Activated naive CD4-positive, alpha-beta T cell treated with anti-CD3 and anti-CD28 coated beads for 36 hours (primary cell): ENCODE data around the gene BAIAP2L2. TPM values are rescaled to one million over a fixed set of nuclear protein-coding genes. Genes with fewer than 3 reads are reported as not detected.
"Not testable (repeated sequence)": the region's sequence is repeated elsewhere in the genome, so short reads cannot be mapped to it uniquely, and the experiment has no call there.

ENCODE experiments used
- CTCF ChIA-PET: fragments of 350-600 bp; sonication (Branson Sonifier 250); formaldehyde crosslinking; loops from one replicate; lab custom pipeline; 2021; ENCODE audit warnings: antibody characterized with exemption; lab: Charles Lee
- DNase-seq: peaks from one replicate; pipeline ENCODE4 v3.0.0-alpha.2; 2020
- H3K27ac Mint-ChIP-seq: one replicate; pipeline ENCODE4 v1.8.0; 2021; ENCODE audit warnings: mild to moderate bottlenecking, mixed read lengths
- H3K27me3 Mint-ChIP-seq: one replicate; pipeline ENCODE4 v1.8.0; 2021; ENCODE audit warnings: low read depth, mixed read lengths
- H3K36me3 Mint-ChIP-seq: one replicate; pipeline ENCODE4 v1.8.0; 2021; ENCODE audit warnings: low read depth, mixed read lengths
- H3K4me1 Mint-ChIP-seq: one replicate; pipeline ENCODE4 v1.8.0; 2021; ENCODE audit warnings: low read depth, mixed read lengths
- H3K4me3 Mint-ChIP-seq: one replicate; pipeline ENCODE4 v1.8.0; 2021; ENCODE audit warnings: mild to moderate bottlenecking, moderate library complexity, mixed read lengths
- H3K9me3 Mint-ChIP-seq: one replicate; pipeline ENCODE4 v1.8.0; 2021; ENCODE audit warnings: mixed read lengths
- intact Hi-C: fragments of 100-400 bp; cut with micrococcal nuclease; formaldehyde crosslinking; loops from one replicate; pipeline ENCODE4 v1.15.1; 2023
- total RNA-seq, 2 experiments: library from RNA; stranded (reverse); gene quantifications; one replicate each; pipeline ENCODE4 v1.2.3, GENCODE V29; 2021

BAIAP2L2 gene
- 1 to 10 TPM; 1.2 to 1.6 TPM for total RNA-seq

- Mint-ChIP-seq H3K9me3 (no peaks in the 10 kb centered on the region), H3K27ac (no peak within 1 kb of the TSS), H3K36me3 (no peaks in the 10 kb centered on the region), H3K4me1 (no peaks in the 10 kb centered on the region), H3K4me3 (no peak within 1 kb of the TSS), H3K27me3 (no peaks in the 10 kb centered on the region)
- CTCF ChIA-PET: no interaction called here
- no peak for DNase-seq
- intact Hi-C loops: no loop called here
Observed at GRCh38 chr22:38110008-38110862, at the start of gene BAIAP2L2. Gene BAIAP2L2, minus strand, starts transcription at chr22:38110684. Its CDS starts 159 bp downstream, at chr22:38110525.

GRCh38 chr22:38155703-38156102 is 45.2 kb upstream of the BAIAP2L2 start:
- DNase-seq: no peak
- Mint-ChIP-seq H3K36me3 (peaks cover 2% of the 10 kb centered on the region), H3K9me3 (no peaks in the 10 kb centered on the region), H3K4me1 (peaks cover 1% of the 10 kb centered on the region), H3K4me3 (no peak overlapping the region), H3K27ac (no peak overlapping the region), H3K27me3 (no peaks in the 10 kb centered on the region)
- CTCF ChIA-PET: no interaction called here
- intact Hi-C loops: no loop called here

- H3K27me3 Mint-ChIP-seq, intact Hi-C loops, H3K36me3 Mint-ChIP-seq, DNase-seq, CTCF ChIA-PET, H3K4me1 Mint-ChIP-seq, H3K9me3 Mint-ChIP-seq, H3K4me3 Mint-ChIP-seq, H3K27ac Mint-ChIP-seq: not testable (repeated sequence)
Observed at GRCh38 chr22:38154563-38154915, 44.1 kb upstream of the BAIAP2L2 start.

- no peak overlapping the region for H3K27ac Mint-ChIP-seq
- H3K9me3 Mint-ChIP-seq: no peaks in the 10 kb centered on the region
- no peaks in the 10 kb centered on the region for H3K27me3 Mint-ChIP-seq
- intact Hi-C loops: no loop called here
- DNase-seq: no peak
- H3K4me1 Mint-ChIP-seq: peaks cover 1% of the 10 kb centered on the region
- CTCF ChIA-PET: no interaction called here
- H3K36me3 Mint-ChIP-seq: no peaks in the 10 kb centered on the region
- no peak overlapping the region for H3K4me3 Mint-ChIP-seq
Observed at GRCh38 chr22:38153821-38154562, 43.5 kb upstream of the BAIAP2L2 start.

- Mint-ChIP-seq H3K4me1 (peaks cover 14% of the 10 kb centered on the region), H3K4me3 (no peak overlapping the region), H3K9me3 (no peaks in the 10 kb centered on the region), H3K27me3 (no peaks in the 10 kb centered on the region), H3K36me3 (no peaks in the 10 kb centered on the region), H3K27ac (no peak overlapping the region)
- CTCF ChIA-PET: interaction anchor here (1.1 kb wide), 1 partner anchor 78 kb away, joined by 3 read pairs; no protein-coding TSS in a partner anchor
- intact Hi-C loops: no loop called here
- DNase-seq: no peak
Observed at GRCh38 chr22:38151126-38151500, 40.6 kb upstream of the BAIAP2L2 start.

- CTCF ChIA-PET: no interaction called here
- Mint-ChIP-seq H3K36me3 (peaks cover 4% of the 10 kb centered on the region), H3K4me3 (no peak overlapping the region), H3K9me3 (no peaks in the 10 kb centered on the region), H3K4me1 (peaks cover 16% of the 10 kb centered on the region), H3K27ac (peak overlapping the region; percentile 19), H3K27me3 (no peaks in the 10 kb centered on the region)
- no peak for DNase-seq
- intact Hi-C loops: no loop called here
Observed at GRCh38 chr22:38148245-38148644, 37.8 kb upstream of the BAIAP2L2 start.

- H3K4me3 Mint-ChIP-seq, intact Hi-C loops, H3K9me3 Mint-ChIP-seq, H3K36me3 Mint-ChIP-seq, H3K27ac Mint-ChIP-seq, DNase-seq, H3K27me3 Mint-ChIP-seq: not testable (repeated sequence)
- H3K4me1 Mint-ChIP-seq: peaks cover 16% of the 10 kb centered on the region
- CTCF ChIA-PET: interaction anchor here (0.9 kb wide), 1 partner anchor 94 kb away, joined by 3 read pairs; no protein-coding TSS in a partner anchor
Observed at GRCh38 chr22:38146166-38146565, 35.7 kb upstream of the BAIAP2L2 start.

GRCh38 chr22:38144025-38144405 is 33.5 kb upstream of the BAIAP2L2 start:
- DNase-seq: no peak
- Mint-ChIP-seq H3K27ac (no peak overlapping the region), H3K4me3 (no peak overlapping the region), H3K27me3 (no peaks in the 10 kb centered on the region), H3K4me1 (peaks cover 16% of the 10 kb centered on the region), H3K9me3 (no peaks in the 10 kb centered on the region), H3K36me3 (peaks cover 9% of the 10 kb centered on the region)
- CTCF ChIA-PET: interaction anchor here (1.3 kb wide), 1 partner anchor 30 kb away, joined by 4 read pairs; no protein-coding TSS in a partner anchor
- intact Hi-C loops: no loop called here

GRCh38 chr22:38142606-38143005 is 32.1 kb upstream of the BAIAP2L2 start:
- peaks cover 11% of the 10 kb centered on the region for H3K36me3 Mint-ChIP-seq
- H3K27me3 Mint-ChIP-seq: no peaks in the 10 kb centered on the region
- intact Hi-C loops: no loop called here
- H3K27ac Mint-ChIP-seq: no peak overlapping the region
- no peak for DNase-seq
- CTCF ChIA-PET: no interaction called here
- H3K4me3 Mint-ChIP-seq: no peak overlapping the region
- H3K4me1 Mint-ChIP-seq: peaks cover 7% of the 10 kb centered on the region
- H3K9me3 Mint-ChIP-seq: no peaks in the 10 kb centered on the region

GRCh38 chr22:38141217-38141973 is 30.9 kb upstream of the BAIAP2L2 start:
- no peak for DNase-seq
- no peaks in the 10 kb centered on the region for H3K9me3 Mint-ChIP-seq
- CTCF ChIA-PET: interaction anchor here (0.6 to 1.6 kb wide), 2 partner anchors 19 to 27 kb away, joined by 3 to 4 read pairs; no protein-coding TSS in a partner anchor
- peaks cover 11% of the 10 kb centered on the region for H3K36me3 Mint-ChIP-seq
- no peak overlapping the region for H3K4me3 Mint-ChIP-seq
- H3K4me1 Mint-ChIP-seq: peaks cover 3% of the 10 kb centered on the region
- H3K27me3 Mint-ChIP-seq: no peaks in the 10 kb centered on the region
- H3K27ac Mint-ChIP-seq: no peak overlapping the region
- intact Hi-C loops: no loop called here

- no peaks in the 10 kb centered on the region for H3K9me3 Mint-ChIP-seq
- CTCF ChIA-PET: interaction anchor here (1.6 kb wide), 1 partner anchor 25 kb away, joined by 3 read pairs; no protein-coding TSS in a partner anchor
- H3K36me3 Mint-ChIP-seq: peaks cover 18% of the 10 kb centered on the region
- peaks cover 3% of the 10 kb centered on the region for H3K4me1 Mint-ChIP-seq
- no peak overlapping the region for H3K4me3 Mint-ChIP-seq
- no peaks in the 10 kb centered on the region for H3K27me3 Mint-ChIP-seq
- H3K27ac Mint-ChIP-seq: no peak overlapping the region
- intact Hi-C loops: no loop called here
- no peak for DNase-seq
Observed at GRCh38 chr22:38139901-38140300, 29.4 kb upstream of the BAIAP2L2 start.

- no peak overlapping the region for H3K27ac Mint-ChIP-seq
- H3K4me3 Mint-ChIP-seq: no peak overlapping the region
- DNase-seq: no peak
- H3K36me3 Mint-ChIP-seq: peaks cover 19% of the 10 kb centered on the region
- intact Hi-C loops: no loop called here
- no peaks in the 10 kb centered on the region for H3K9me3 Mint-ChIP-seq
- no peaks in the 10 kb centered on the region for H3K27me3 Mint-ChIP-seq
- CTCF ChIA-PET: interaction anchor here (0.6 to 1.1 kb wide), 2 partner anchors 443 to 658 kb away, joined by 3 read pairs; no protein-coding TSS in a partner anchor
- H3K4me1 Mint-ChIP-seq: peaks cover 3% of the 10 kb centered on the region
Observed at GRCh38 chr22:38138961-38139360, 28.5 kb upstream of the BAIAP2L2 start.
